ENCODE measurements around the gene RPEL1. TPM values are rescaled to one million over a fixed set of nuclear protein-coding genes. Genes with fewer than 3 reads are reported as not detected.

Gene RPEL1
- total RNA-seq (2022; extraction: Qiagen RNA extraction; ENCODE audit: low read depth), result 0.08 TPM in 1 of 5 replicates, not detected in the others

DNA sequence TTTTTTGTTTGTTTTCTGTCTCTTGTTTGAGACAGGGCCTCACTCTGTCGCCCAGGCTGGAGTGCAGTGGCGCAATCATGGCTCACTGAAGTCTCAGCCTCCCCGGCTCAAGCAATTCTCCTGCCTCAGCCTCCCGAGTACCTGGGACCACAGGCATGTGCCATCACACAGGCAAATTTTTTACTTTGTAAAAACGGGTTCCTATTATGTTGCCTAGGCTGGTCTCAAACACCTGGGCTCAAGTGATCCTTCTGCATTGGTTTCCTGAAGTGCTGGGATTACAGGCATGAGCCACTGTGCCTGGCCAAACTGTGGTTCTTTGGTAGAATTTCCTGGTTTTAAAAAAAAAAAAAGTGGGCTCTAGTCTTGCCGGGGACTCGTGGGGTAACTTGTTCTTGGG, at the start of gene RPEL1:
RPEL1 (plus strand) TSS at position 301 of the 400 bp plus-strand sequence. CDS start 110 bp downstream, outside the sequence.

DNA sequence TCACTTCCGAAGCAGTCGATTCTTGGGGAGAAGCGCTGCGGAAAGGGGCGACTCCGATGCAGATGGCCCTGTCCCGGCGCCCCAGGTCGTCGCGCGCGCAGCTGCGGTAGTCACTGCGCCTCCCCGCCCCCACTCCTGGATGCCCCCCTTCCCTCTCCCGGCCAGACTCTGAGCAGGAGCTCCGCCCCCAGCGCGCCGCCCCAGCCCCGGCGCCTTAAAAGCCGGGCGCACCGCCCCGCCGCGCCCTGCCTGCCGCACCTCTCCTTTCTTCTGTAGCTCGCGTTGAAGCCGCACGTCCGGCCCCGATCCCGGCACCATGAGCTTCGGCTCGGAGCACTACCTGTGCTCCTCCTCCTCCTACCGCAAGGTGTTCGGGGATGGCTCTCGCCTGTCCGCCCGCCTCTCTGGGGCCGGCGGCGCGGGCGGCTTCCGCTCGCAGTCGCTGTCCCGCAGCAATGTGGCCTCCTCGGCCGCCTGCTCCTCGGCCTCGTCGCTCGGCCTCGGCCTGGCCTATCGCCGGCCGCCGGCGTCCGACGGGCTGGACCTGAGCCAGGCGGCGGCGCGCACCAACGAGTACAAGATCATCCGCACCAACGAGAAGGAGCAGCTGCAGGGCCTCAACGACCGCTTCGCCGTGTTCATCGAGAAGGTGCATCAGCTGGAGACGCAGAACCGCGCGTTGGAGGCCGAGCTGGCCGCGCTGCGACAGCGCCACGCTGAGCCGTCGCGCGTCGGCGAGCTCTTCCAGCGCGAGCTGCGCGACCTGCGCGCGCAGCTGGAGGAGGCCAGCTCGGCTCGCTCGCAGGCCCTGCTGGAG, 31.4 kb downstream of the RPEL1 start, which contains the start of gene INA:
INA (plus strand) TSS at position 243 of the 817 bp plus-strand sequence; CDS start at position 317, 74 bp downstream.

Other genes with a start within 250 kb of the RPEL1 start
- gene NT5C2, start 52.6 kb upstream of the RPEL1 start, total RNA-seq (2022; extraction: Qiagen RNA extraction; ENCODE audit: low read depth), result 68.4 to 92.5 TPM (median 78.7 TPM) in 5 replicates
- 20.0 to 29.7 TPM (median 24.8 TPM) in 5 replicates for gene INA, start 31.3 kb downstream of the RPEL1 start, total RNA-seq (2022; extraction: Qiagen RNA extraction; ENCODE audit: low read depth)
- 8.0 to 14.7 TPM (median 12.4 TPM) in 5 replicates for gene PCGF6, start 105.3 kb downstream of the RPEL1 start, total RNA-seq (2022; extraction: Qiagen RNA extraction; ENCODE audit: low read depth)
- 3.0 to 4.1 TPM (median 3.0 TPM) in 5 replicates for gene TAF5, start 122.1 kb downstream of the RPEL1 start, total RNA-seq (2022; extraction: Qiagen RNA extraction; ENCODE audit: low read depth)
- gene ATP5MK, start 150.6 kb downstream of the RPEL1 start, total RNA-seq (2022; extraction: Qiagen RNA extraction; ENCODE audit: low read depth), result 413 to 657 TPM (median 444 TPM) in 5 replicates
- 32.5 to 45.0 TPM (median 42.6 TPM) in 5 replicates for gene PDCD11, start 150.7 kb downstream of the RPEL1 start, total RNA-seq (2022; extraction: Qiagen RNA extraction; ENCODE audit: low read depth)
- 3.1 to 7.0 TPM (median 4.8 TPM) in 5 replicates for gene CALHM2, start 206.5 kb downstream of the RPEL1 start, total RNA-seq (2022; extraction: Qiagen RNA extraction; ENCODE audit: low read depth)
- not detected in 5 replicates for gene CALHM1, start 213.0 kb downstream of the RPEL1 start, total RNA-seq (2022; extraction: Qiagen RNA extraction; ENCODE audit: low read depth)
- 0.27 to 0.55 TPM (median 0.32 TPM) in 5 replicates for gene CALHM3, start 233.4 kb downstream of the RPEL1 start, total RNA-seq (2022; extraction: Qiagen RNA extraction; ENCODE audit: low read depth)
- gene NEURL1, start 247.8 kb downstream of the RPEL1 start, total RNA-seq (2022; extraction: Qiagen RNA extraction; ENCODE audit: low read depth), result 0.47 to 0.96 TPM (median 0.74 TPM) in 5 replicates